ENCODE measurements around the gene BCORL1. TPM values are rescaled to one million over a fixed set of nuclear protein-coding genes. Genes with fewer than 3 reads are reported as not detected.

The BCORL1 gene
- polyA plus RNA-seq (1.0 and 1.1 TPM in 2 replicates), polyA minus RNA-seq (3.7 and 5.1 TPM in 2 replicates)

GRCh38 chrX:129982300-129983251, at the start of gene BCORL1:
BCORL1 (plus strand) TSS chrX:129982635; CDS start chrX:130005232, 22,597 bp downstream.
- Histone ChIP-seq H3K27ac (ENCODE audit: low read length) (no peak within 1 kb of the TSS), H2AFZ (ENCODE audit: low read depth, low read length) (no peak within 1 kb of the TSS), H3K4me2 (ENCODE audit: low read length) (peak within 1 kb of the TSS; percentile 30), H3K36me3 (ENCODE audit: insufficient read depth, low read length) (no peaks in the 10 kb centered on the region), H3K9me2 (ENCODE audit: insufficient read depth, low read length) (no peaks in the 10 kb centered on the region), H3F3A (ENCODE audit: insufficient read depth, low read length, poor library complexity, severe bottlenecking) (no peaks in the 10 kb centered on the region), H4K20me1 (ENCODE audit: insufficient read depth) (no peaks in the 10 kb centered on the region), H3K4me3 (ENCODE audit: low read length) (no peak within 1 kb of the TSS), H3K27me3 (ENCODE audit: insufficient read depth, low read depth, low read length) (peaks cover 6% of the 10 kb centered on the region), H3K79me2 (replicated peaks; ENCODE audit: insufficient read depth, low read length) (peaks cover 14% of the 10 kb centered on the region), H3K9ac (ENCODE audit: low read length) (peak within 1 kb of the TSS; percentile 59), H3K9me3 (ENCODE audit: low read length) (no peaks in the 10 kb centered on the region)
- TF ChIP-seq MXI1 (conservative IDR thresholded peaks at IDR 0.05; ENCODE audit: poor library complexity, severe bottlenecking): peak; percentile 31
- TF ChIP-seq CTCF (IDR thresholded peaks at IDR 0.05; ENCODE audit: poor library complexity, severe bottlenecking): no peak
- TF ChIP-seq REST (IDR thresholded peaks at IDR 0.05; ENCODE audit: borderline replicate concordance): peak; percentile 42
- no peak for TF ChIP-seq EZH2 (IDR thresholded peaks at IDR 0.05; ENCODE audit: borderline replicate concordance, insufficient read depth, low read length, poor library complexity, severe bottlenecking)
- TF ChIP-seq TAF1 (IDR thresholded peaks at IDR 0.05; ENCODE audit: low read depth): peak; percentile 86
- peak; percentile 91 for TF ChIP-seq POLR2AphosphoS5 (IDR thresholded peaks at IDR 0.05)

- Histone ChIP-seq H3K9me2 (ENCODE audit: insufficient read depth, low read length) (no peaks in the 10 kb centered on the region), H3K36me3 (ENCODE audit: insufficient read depth, low read length) (no peaks in the 10 kb centered on the region), H3K79me2 (replicated peaks; ENCODE audit: insufficient read depth, low read length) (no peaks in the 10 kb centered on the region), H3K27me3 (ENCODE audit: insufficient read depth, low read depth, low read length) (peaks cover 21% of the 10 kb centered on the region), H3K9ac (ENCODE audit: low read length) (peak overlapping the region; percentile 29), H2AFZ (ENCODE audit: low read depth, low read length) (no peak overlapping the region), H4K20me1 (ENCODE audit: insufficient read depth) (no peaks in the 10 kb centered on the region), H3K27ac (ENCODE audit: low read length) (no peak overlapping the region), H3F3A (ENCODE audit: insufficient read depth, low read length, poor library complexity, severe bottlenecking) (no peaks in the 10 kb centered on the region), H3K4me3 (ENCODE audit: low read length) (peak overlapping the region; percentile 51), H3K9me3 (ENCODE audit: low read length) (no peaks in the 10 kb centered on the region), H3K4me2 (ENCODE audit: low read length) (no peak overlapping the region)
- TF ChIP-seq EZH2 (IDR thresholded peaks at IDR 0.05; ENCODE audit: borderline replicate concordance, insufficient read depth, low read length, poor library complexity, severe bottlenecking) (no peak), TAF1 (IDR thresholded peaks at IDR 0.05; ENCODE audit: low read depth) (no peak), POLR2AphosphoS5 (IDR thresholded peaks at IDR 0.05) (no peak), RAD21 (conservative IDR thresholded peaks at IDR 0.05) (no peak), REST (IDR thresholded peaks at IDR 0.05; ENCODE audit: borderline replicate concordance) (no peak), MXI1 (conservative IDR thresholded peaks at IDR 0.05; ENCODE audit: poor library complexity, severe bottlenecking) (no peak), SMC3 (conservative IDR thresholded peaks at IDR 0.05; ENCODE audit: poor library complexity) (no peak), CTCF (IDR thresholded peaks at IDR 0.05; ENCODE audit: poor library complexity, severe bottlenecking) (no peak), EP300 (conservative IDR thresholded peaks at IDR 0.05; ENCODE audit: poor library complexity, severe bottlenecking) (no peak)
Measured at GRCh38 chrX:129932821-129933321, 49.6 kb upstream of the BCORL1 start.

Measured in neural cell (in vitro differentiated cells).